HUES6 (cell line): ENCODE results near the gene THYN1.
"Not testable (repeated sequence)": the region's sequence is repeated elsewhere in the genome, so short reads cannot be mapped to it uniquely, and the experiment has no call there.

Source experiments
- H3K27ac ChIP-seq: 2 replicates; pipeline ENCODE4 v1.7.0; 2013; ENCODE audit warnings: low read depth, mild to moderate bottlenecking, low read length, inconsistent platforms
- H3K27me3 ChIP-seq: 2 replicates; pipeline ENCODE4 v1.6.1; 2013; ENCODE audit warnings: low read length; ENCODE audit not compliant: control insufficient read depth, insufficient read depth
- H3K36me3 ChIP-seq: 2 replicates; pipeline ENCODE4 v1.6.1; 2013; ENCODE audit warnings: low read length; ENCODE audit not compliant: control insufficient read depth, insufficient read depth
- H3K4me1 ChIP-seq: 2 replicates; pipeline ENCODE4 v1.6.1; 2013; ENCODE audit warnings: low read length; ENCODE audit not compliant: control insufficient read depth, insufficient read depth
- H3K4me3 ChIP-seq: 2 replicates; pipeline ENCODE4 v1.5.1; 2013; ENCODE audit warnings: low read depth, low read length
- H3K9ac ChIP-seq: one replicate; pipeline ENCODE4 v1.6.1; 2013; ENCODE audit warnings: mild to moderate bottlenecking, low read length
- H3K9me3 ChIP-seq: 2 replicates; pipeline ENCODE4 v1.6.1; 2013; ENCODE audit warnings: low read depth, low read length; ENCODE audit not compliant: control insufficient read depth, insufficient read depth

The THYN1 gene

DNA sequence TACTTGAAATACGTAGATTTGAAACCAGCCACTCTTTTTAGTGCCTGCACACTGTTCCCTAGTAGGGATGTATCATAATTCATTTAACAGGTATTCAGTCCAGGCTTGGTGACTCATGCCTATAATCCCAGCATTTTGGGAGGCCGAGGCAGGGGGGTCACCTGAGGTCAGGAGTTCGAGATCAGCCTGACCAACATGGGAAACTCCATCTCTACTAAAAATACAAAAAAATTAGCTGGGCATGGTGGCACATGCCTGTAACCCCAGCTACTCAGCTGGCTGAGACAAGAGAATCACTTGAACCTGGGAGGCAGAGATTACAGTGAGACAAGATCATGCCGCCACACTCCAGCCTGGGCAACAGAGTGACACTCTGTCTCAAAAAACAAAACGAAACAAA lies 31.2 kb upstream of the THYN1 start:
- H3K27me3 ChIP-seq, H3K9me3 ChIP-seq, H3K9ac ChIP-seq: not testable (repeated sequence)

GRCh38 chr11:134283461-134284230 lies 30.5 kb upstream of the THYN1 start:
- no peak overlapping the region for H3K4me3 ChIP-seq
- H3K36me3 ChIP-seq, result peaks cover 24% of the 10 kb centered on the region
- H3K4me1 ChIP-seq, result peaks cover 7% of the 10 kb centered on the region; the same call in 1 of the 2 replicates
- no peaks in the 10 kb centered on the region for H3K27me3 ChIP-seq
- H3K9ac ChIP-seq, result no peak overlapping the region
- H3K27ac ChIP-seq, result no peak overlapping the region
- H3K9me3 ChIP-seq, result no peaks in the 10 kb centered on the region; the same call in 1 of the 2 replicates

More for the DNA sequence above, 31.2 kb upstream of the THYN1 start:
- H3K4me1 ChIP-seq, result peaks cover 14% of the 10 kb centered on the region; the same call in 1 of the 2 replicates
- H3K27ac ChIP-seq, H3K4me3 ChIP-seq: not testable (repeated sequence)
- H3K36me3 ChIP-seq, result peaks cover 21% of the 10 kb centered on the region

- Histone ChIP-seq H3K27me3 (peaks cover under 1% of the 10 kb centered on the region), H3K4me3 (no peak overlapping the region), H3K36me3 (peaks cover 31% of the 10 kb centered on the region), H3K9me3 (peaks cover 3% of the 10 kb centered on the region; the same call in 1 of the 2 replicates), H3K9ac (no peak overlapping the region), H3K4me1 (peaks cover 4% of the 10 kb centered on the region; the same call in 1 of the 2 replicates), H3K27ac (no peak overlapping the region)
Observed at GRCh38 chr11:134282121-134283045, 29.2 kb upstream of the THYN1 start.

- not testable (repeated sequence) for H3K9ac ChIP-seq, H3K27ac ChIP-seq, H3K27me3 ChIP-seq, H3K9me3 ChIP-seq, H3K4me1 ChIP-seq, H3K4me3 ChIP-seq
- peaks cover 31% of the 10 kb centered on the region for H3K36me3 ChIP-seq
Observed at GRCh38 chr11:134281635-134282034, 28.5 kb upstream of the THYN1 start.

DNA sequence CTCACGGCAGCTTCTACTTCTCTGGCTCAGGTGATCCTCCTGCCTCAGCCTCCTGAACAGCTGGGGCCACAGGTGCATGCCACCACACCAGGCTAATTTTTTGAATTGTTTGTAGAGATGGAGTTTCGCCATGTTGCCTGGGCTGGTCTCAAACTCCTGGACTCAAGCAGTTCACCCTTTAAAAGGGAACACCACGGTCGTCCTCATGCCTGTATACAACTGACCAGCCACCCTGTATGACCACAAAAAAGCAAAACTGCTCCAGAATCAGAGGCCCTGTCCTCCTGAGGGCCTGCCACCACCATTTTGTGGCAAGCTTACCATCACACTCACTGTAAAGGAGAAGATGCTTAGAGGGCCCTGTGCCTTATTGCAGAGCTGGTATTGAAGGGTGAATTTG lies 25.2 kb upstream of the THYN1 start:
- Histone ChIP-seq H3K36me3 (peaks cover 16% of the 10 kb centered on the region; the same call in 1 of the 2 replicates), H3K27ac (no peak overlapping the region), H3K9me3 (peaks cover 3% of the 10 kb centered on the region; the same call in 1 of the 2 replicates), H3K27me3 (peaks cover 25% of the 10 kb centered on the region), H3K4me3 (no peak overlapping the region), H3K4me1 (peaks cover 21% of the 10 kb centered on the region), H3K9ac (no peak overlapping the region)

DNA sequence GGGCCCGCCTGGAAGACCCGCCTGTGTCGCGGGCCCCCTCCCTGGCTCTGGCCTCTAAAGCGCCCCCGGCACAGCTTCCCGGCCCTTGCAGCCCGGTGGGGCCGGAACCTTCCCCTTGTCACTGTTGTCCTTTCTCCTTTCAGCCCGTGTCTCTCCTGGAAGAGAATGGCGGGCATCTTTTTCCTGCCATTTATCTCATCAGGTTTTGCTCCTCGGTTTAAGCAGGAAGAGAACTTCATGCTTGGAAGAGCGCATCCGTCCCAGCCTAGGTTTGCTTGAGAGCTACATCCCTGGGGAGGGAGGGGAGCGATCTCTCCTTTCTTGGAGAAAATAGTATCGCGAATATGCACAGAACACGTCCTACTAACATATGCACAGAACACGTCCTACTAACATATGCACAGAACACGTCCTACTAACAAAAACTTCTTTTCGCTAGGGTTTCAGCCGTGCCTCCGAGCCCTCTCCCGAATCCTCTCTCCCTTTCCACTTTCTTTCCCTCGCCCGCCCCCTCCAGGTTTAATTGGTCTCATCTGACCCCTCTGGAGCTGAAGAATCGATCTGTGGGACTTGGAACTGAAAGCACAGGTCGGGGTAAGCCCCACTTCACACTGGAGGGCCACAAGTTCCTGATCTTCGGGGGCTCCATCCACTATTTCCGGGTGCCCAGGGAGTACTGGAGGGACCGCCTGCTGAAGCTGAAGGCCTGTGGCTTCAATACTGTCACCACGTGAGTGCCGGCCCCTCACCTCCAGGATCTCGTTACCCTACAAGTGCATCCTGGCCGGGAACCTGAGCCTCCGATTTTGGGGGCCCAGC lies 24.2 kb upstream of the THYN1 start:
- H3K4me1 ChIP-seq, result peaks cover 29% of the 10 kb centered on the region
- H3K27me3 ChIP-seq, result peaks cover 25% of the 10 kb centered on the region
- no peak overlapping the region for H3K27ac ChIP-seq
- peak overlapping the region; percentile 78 for H3K4me3 ChIP-seq
- H3K9me3 ChIP-seq, result peaks cover 3% of the 10 kb centered on the region; the same call in 1 of the 2 replicates
- peak overlapping the region; percentile 75 for H3K9ac ChIP-seq
- peaks cover 12% of the 10 kb centered on the region; the same call in 1 of the 2 replicates for H3K36me3 ChIP-seq

- peaks cover 37% of the 10 kb centered on the region for H3K4me1 ChIP-seq
- peaks cover 3% of the 10 kb centered on the region; the same call in 1 of the 2 replicates for H3K9me3 ChIP-seq
- peaks cover 9% of the 10 kb centered on the region; the same call in 1 of the 2 replicates for H3K36me3 ChIP-seq
- peak overlapping the region; percentile 75 for H3K9ac ChIP-seq
- peak overlapping the region; percentile 44; the same call in 1 of the 2 replicates for H3K27ac ChIP-seq
- peak overlapping the region; percentile 78 for H3K4me3 ChIP-seq
- peaks cover 25% of the 10 kb centered on the region for H3K27me3 ChIP-seq
Observed at GRCh38 chr11:134276396-134277182, 23.4 kb upstream of the THYN1 start.

- Histone ChIP-seq H3K36me3 (peaks cover 9% of the 10 kb centered on the region; the same call in 1 of the 2 replicates), H3K4me3 (peak within 1 kb of the TSS; percentile 78), H3K27me3 (peaks cover 25% of the 10 kb centered on the region), H3K9ac (peak within 1 kb of the TSS; percentile 75), H3K27ac (peak within 1 kb of the TSS; percentile 44; the same call in 1 of the 2 replicates), H3K9me3 (peaks cover 3% of the 10 kb centered on the region; the same call in 1 of the 2 replicates), H3K4me1 (peaks cover 42% of the 10 kb centered on the region)
Observed at GRCh38 chr11:134275534-134276395, 22.6 kb upstream of the THYN1 start, which contains the start of gene GLB1L3. TSS of gene GLB1L3 (plus strand) at chr11:134276379. CDS start at chr11:134276741, 362 bp downstream.

DNA sequence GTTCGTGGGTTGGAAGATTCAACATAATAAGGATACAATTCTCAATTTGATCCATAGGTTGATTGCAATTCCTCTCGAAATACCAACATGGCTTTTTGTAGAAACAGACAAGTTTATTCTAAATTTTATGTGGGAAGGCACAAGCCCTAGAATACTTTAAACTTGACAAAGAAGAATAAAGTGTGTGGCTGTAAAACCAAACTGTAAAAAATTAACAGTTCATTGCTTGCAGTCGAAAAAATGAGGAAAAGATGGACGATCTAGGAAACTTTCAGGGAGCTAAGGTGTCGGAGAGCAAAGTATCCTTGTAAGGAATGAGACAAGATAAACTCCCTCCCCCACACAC lies 22.0 kb upstream of the THYN1 start:
- Histone ChIP-seq H3K4me1 (peaks cover 49% of the 10 kb centered on the region), H3K9ac (peak overlapping the region; percentile 75), H3K27ac (no peak overlapping the region; the same call in 1 of the 2 replicates)

More for the DNA sequence above, 22.0 kb upstream of the THYN1 start:
- Histone ChIP-seq H3K36me3 (peaks cover 9% of the 10 kb centered on the region; the same call in 1 of the 2 replicates), H3K9me3 (peaks cover 3% of the 10 kb centered on the region; the same call in 1 of the 2 replicates), H3K27me3 (peaks cover 25% of the 10 kb centered on the region), H3K4me3 (peak overlapping the region; percentile 78)
